Right lung (tissue), 5 donors: Measurements from ENCODE around the gene PTPN14. TPM values are rescaled to one million over a fixed set of nuclear protein-coding genes. Genes with fewer than 3 reads are reported as not detected.
A peak's percentile ranks its signal among the peaks of the same experiment; 100 is the strongest.

Experiments
- DNase-seq, 2 donors: peaks; one replicate each; pipeline ENCODE4 v3.0.0-alpha.2; 2013
- polyA plus RNA-seq, 5 donors: library from polyadenylated mRNA; unstranded; fragments of 120-200 nt; gene quantifications; one replicate each; pipeline versions ENCODE4 v1.2.1 to v1.2.3, GENCODE V29; 2013; ENCODE audit warnings: inconsistent platforms in 1 of 5, low replicate concordance in 1 of 5; ENCODE audit not compliant: insufficient read length in 5 of 5, insufficient read depth in 1 of 5

PTPN14 gene
- polyA plus RNA-seq, 5 donors: 10.3 to 16.9 (median 15.4) TPM

DNA sequence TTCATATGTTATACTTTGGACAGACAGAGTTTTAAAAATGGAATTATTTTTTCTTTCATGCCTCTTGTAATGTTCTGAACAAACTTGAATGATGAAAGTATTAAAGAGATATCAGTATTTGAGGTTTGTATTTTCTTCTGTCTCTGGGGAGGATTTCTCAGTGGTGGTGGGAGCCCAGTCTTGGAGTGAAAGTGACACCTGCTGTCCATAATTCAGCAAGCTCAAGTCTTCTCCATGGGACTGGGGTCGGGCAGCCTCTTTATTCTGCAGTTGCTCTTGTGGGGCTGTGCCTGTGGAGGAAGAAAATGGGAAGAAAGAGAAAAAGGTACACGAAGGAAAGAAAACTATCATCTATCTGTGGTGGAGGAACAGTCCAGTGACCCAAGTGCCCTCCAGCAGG is 214.4 kb downstream of the PTPN14 start:
- DNase-seq: no peak

DNA sequence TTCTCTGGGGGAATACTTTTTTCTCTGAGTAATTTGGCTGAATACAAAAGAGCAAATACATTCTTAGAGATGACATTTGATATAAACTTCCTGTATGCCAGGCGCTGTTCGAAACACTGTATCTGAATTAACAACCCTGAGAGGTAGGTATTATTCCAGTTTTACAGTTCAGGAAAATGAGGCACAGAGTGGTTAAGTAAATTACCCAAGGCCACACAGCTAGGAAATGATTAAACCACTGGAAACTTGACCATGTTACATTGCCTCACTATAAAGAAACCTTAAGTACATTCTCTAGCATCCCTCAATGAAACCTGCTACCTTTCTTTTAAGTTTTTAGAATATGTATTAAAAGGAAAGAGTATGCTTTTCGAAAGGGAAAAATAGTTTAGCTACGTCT is 215.8 kb downstream of the PTPN14 start:
- no peak for DNase-seq

DNA sequence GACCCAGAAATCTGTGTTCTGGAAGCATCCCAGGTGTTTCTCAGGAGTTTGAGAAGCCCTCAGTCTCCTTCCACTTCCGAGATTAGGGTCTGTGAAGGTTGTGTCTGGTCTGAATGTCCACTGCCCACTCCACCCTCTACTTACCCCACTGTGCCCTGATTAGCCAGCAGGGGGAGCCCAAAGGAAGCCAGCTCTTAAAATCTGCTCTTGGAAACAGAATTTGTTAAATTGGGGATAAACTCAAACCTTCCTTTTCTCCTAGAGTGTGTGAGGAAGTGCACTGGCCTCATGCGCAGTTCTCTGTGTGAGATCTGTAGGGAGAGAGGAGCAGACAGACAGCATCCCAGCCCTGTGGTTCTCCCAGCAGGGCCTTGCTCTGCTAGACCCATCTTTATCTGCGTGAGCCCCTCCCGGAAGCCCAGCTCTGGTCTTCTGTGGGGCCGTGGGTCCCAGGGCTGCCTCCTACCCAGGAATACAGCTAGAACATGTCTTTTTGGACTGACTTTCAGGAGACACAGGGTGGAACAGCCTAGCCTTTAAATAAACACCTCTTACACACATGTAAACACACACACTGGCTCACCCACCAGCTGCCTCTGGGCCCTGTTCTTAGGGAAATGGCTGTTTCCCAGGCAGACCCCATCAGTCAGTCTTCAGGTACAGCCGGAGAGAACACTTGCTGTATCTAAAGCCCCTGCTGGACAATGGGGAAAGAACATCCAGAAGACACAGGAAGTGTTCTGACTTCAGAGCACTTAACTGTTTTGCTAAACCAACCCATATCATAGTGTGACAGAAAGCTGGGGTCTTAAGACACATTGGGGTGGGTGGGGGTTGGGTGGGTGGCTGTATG is 218.2 kb downstream of the PTPN14 start:
- DNase-seq: peak in 1 of 2 donors; percentile 39

DNA sequence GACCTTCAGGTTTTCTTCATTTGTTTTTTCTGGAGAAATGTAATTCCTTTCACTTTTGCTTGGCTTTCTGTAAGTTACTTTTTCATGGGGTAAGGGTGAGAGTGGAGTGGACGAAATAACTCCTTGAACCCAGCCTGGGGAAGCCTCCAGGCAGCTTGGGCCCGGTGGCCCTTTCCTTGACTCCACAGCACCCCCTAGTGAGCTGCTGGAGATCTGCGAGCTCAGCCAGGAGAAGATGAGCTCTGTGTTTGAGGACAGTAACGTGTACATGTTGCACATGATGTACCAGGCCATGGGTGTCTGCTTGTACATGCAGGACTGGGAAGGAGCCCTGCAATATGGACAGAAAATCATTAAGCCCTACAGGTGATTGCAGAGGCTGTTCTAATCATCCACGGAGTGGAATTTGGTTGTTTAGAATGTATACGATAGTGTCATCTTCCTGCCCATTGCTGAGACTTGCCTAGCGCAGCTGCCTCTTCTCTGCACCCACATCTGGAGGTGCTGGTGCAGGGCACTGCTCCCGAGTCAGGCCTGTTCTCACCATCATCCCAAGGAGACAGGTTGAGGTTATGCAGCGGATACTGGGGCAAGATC is 219.5 kb downstream of the PTPN14 start:
- DNase-seq: no peak

DNA sequence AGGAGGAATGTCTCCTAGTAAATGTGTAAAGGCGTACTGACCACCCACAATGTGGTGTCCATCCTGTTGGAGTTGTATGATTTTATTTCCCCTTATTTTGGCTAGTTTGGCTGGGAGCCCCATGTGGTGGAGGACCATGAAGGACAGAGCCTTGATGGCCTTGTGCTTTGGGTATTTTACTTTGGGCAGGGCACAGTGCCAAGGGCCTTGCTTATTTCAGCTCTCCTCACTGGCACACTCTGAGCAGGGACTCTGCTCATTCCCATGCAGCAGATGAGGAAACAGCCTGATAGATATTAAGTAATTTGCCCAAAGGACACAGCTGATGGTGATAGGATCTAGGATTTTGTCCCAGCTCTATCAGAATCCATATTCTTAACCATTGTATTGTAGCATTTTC is 220.2 kb downstream of the PTPN14 start:
- DNase-seq: no peak

DNA sequence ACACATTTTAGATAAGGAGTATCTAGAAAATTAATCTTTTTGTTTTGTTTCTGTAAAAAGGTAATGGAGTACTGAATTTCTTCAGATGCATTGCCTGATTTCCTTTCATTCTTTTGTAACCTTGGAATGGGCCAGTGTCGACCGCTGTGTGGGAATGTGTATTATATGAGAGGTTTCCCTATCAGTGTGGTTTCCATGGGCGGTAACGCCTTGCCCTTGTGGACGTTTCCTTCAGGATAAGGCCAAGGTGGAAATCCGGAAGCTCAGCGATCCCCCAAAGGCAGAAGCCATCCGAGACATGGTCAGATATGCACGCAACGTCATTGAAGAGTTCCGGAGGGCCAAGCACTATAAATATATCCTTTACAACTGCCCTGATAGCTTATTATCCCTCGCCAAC is 220.7 kb downstream of the PTPN14 start:
- no peak for DNase-seq

DNA sequence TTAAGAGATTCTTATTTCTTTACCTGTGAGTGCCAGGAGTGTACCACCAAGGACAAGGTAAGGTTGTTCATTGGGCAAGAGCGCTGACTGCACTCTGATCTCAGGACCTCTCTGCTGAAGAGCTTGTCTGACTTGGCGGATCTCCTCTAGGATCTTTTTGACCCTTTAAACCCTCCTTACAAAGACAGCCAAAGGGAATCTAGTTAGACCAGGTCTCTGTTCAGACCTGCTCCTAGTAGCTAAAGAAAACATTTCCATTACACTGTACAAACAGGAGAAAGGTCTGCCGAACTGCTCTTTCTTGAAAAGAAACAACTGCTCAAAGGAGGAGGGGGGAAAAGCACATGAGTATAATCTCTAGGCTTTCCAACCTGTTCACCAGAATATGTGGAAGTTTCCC is 221.2 kb downstream of the PTPN14 start:
- no peak for DNase-seq

DNA sequence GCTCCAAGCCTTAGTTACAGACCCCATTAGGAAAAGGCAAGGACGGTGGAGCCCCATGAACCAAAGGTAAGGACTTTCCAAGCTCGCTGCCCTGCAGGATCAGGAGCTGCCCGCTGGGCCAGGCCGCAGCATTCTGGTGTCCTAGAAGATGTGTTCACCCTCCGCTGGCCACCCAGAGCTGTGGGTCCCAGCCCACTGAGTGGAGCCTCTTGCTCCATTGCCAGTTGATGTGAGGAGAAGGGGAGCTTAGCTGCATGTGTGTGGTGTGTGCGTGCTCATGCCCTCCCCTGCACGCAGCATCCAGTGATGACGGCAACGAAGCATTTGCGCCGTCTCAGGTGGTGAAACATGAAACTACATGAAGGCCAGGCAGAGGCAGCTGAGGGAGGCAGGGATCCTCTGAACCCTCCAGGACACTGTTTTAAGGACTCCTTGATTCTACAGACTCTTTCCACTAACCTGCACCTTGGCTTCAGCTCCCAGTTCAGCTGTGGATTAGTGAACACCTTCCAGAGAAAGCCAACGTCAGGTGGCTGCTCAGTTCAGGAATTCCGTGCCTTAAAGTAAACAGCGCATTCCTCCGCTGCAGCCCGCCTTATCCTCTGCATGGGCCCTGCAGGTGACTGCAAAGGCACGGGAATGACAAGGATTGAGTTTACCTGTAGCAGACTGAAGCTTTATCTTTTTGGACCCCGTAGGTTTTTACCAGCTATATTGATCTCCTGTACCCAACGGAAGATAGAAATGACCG is 221.8 kb downstream of the PTPN14 start:
- no peak for DNase-seq

DNA sequence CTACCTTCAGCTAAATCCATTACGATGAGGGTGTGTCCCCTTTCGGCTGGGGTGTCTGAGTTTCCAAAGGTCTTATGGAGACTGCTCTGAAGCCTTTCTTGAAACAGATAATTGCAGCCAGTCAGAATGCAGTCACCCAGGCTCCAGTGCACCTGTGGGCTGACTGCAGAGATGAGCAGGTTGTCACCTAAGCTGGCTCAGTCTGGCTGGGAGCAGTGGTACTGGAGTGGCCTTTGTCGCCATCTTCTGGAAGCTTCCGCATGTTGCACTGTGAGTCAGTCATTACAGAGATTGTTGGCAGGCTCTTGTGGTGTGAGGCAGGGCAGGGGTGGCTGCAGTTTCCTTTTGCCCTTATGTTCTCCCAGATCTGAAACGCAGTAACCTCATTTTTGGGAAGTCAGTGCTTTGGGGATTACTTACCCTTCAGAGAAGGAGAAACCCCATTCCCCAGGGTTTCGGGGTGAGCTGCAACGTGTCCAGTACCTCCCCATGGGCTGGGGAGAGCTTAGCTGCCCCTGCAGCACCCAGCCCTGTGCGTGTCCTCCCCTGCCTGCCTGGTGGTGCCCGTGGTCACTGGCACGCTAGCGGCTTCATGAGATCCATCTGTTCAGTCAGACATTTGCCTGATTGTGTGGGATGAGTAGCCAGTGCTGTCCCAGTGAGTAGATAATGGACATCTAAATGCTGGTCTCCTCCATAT is 222.5 kb downstream of the PTPN14 start:
- DNase-seq: peak; percentile 55 to 77

DNA sequence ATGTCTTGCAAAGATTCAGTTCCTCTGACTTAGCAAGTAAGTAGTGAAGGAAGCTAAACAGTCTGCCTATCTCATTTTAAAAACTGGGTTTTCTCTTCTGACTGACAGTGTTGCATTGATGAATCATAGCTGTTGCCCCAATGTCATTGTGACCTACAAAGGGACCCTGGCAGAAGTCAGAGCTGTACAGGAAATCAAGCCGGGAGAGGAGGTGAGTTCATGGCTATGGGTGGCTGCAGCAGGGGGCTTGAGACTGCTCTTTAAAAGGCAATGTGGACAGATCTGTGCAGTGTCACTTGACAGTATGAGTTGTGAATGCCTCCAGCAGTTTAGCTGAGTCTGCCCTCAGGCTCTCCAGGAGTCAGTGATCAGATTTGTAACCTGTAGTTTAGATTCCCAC is 223.9 kb downstream of the PTPN14 start:
- no peak for DNase-seq

DNA sequence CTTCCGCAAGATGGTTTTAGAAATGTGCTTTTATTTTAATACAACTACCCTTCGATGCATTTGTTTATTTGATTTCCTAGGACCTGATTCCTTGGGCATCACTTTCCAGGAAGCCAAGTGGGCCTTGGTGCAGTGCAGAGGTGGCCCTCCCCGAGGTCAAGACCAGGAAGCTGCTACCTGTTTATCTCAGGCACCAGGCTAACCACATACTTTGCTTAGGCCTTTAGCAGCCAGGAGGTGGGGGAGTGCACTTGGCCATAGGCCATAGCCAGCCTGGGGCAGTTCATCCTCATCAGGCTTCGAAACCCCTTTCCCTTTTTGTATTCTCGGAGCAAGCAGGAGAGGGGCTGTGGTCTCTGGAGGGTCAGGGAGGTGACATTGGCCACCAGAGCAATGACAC is 225.0 kb downstream of the PTPN14 start:
- no peak for DNase-seq

DNA sequence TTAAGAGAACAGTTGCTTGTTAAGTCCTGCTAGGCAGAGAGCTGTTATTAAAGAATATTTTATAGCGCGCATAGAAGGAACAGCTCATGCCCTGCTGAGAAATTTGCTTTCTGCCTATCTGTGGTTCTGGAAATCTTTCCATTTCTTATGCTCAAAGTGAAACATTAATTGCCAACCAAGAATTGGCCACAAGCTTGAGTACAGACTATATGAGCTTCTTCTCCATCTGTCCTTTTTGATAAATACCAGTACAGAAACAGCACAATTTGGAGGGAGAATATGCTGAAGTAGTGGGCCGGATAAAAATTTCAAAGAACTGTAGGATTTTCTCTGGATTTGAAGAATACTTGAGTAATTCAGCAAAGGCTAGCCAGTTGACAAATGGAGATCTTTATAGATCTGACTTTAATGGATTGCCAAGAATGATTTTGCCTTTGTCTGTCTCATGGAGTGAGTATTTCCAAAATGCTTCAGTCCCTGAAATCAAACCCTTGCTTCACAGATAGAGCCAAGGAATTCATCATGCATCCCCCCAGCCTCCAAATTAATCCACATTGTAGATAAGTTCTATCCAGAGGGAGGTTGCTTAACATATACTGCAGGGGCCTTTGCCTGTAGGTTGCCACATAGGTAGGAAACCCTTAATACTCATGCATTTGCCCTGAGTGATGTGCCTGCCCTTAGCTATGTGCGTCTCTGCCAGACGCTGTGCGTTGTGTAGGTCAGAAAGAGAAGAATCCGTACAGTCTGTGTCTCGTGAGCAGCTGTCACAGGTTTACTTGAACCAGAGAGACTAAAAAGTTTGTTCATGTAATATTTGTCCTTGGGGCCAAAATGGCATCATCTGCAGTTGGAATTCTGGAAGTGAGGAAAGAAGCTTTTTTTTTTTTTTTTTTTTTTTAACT is 226.3 kb downstream of the PTPN14 start:
- no peak for DNase-seq

DNA sequence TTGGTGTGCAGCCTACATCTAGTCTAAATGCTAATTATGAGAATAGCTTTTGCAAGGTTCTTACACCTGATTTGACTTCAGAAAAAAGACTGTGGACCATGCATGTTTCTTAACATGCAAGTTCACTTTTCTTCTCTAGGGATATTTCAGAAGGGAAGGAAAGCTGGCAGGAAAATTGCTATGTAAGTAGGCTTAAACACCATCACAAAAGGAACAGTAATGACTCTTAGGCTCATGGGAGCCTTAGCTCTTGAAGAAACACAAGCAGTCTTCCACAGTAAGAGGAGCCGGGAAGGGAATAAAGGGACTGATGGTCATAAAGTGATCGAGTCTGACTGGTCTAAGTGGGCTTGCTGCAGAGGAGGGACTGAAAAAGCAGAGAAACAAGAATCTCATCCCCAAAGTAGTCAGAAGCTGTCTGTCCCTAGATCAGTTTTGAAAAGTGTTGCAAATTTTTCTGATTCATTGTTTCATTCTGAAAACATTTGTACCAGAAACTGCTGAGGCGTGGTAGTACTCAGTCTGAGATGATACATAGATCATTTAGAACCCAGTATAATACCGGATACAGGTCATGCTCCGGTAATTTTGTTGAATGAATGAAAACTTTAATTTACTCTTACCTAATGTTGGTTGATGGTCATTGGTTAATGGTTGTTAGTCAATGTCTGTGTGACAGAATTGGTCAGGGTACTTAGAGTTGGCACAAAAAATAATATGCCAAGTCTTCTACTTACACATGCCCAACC is 229.5 kb downstream of the PTPN14 start:
- DNase-seq: no peak

DNA sequence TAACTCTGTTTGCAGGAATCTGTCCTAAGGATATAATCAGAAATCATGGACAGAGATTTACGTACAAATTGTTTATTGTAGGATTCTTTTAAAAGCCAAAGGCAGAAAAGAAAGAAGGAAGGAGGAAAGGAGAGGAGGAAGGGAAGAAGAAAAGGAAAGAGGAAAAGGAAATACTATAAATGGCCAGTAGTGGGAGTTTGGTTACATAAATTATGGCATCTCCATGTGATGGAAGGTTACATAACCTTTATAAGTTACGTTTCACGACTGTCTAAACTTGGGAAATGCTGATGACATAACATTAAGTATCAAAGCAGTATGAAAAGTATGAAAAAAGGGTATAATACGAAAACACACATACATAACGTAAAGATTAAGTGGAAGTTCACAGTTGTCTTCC is 231.5 kb downstream of the PTPN14 start:
- no peak for DNase-seq

DNA sequence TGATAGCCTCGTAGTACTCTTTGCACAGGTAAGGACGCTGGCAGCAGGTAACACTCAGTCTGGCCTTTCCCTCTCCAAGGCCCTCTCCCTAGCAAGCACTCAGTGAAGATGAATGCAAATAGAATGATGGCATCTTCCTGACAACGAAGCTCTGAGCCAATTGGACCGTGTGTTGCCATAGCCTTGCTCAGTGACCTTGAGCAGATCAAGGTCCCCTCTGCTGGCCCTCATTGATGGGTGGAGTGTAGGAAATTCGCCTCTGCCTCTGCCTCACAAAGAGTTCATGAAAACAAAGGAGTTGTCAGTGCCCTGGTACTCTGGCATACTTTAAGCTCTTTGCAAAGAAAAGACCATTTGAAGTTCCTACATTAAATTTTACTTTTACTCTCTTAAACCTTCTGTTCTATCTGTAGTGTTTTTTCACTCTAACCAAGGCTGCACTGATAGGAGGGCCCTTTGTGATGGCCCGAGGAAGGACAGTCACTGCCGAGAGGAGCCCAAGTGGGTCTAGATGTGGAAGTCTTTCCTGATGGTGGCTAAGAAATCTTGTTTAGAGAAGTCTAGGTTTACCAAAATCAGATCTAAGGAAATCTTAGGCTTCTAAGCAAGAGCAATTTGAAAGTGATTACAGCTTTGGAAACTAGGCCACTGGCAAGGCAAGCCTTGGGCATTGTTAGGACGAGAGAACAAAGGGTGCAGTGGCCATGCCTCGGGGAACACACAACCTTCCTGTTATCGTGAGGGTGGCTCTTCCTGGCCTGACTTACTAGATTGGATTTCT is 232.3 kb downstream of the PTPN14 start:
- DNase-seq: no peak

DNA sequence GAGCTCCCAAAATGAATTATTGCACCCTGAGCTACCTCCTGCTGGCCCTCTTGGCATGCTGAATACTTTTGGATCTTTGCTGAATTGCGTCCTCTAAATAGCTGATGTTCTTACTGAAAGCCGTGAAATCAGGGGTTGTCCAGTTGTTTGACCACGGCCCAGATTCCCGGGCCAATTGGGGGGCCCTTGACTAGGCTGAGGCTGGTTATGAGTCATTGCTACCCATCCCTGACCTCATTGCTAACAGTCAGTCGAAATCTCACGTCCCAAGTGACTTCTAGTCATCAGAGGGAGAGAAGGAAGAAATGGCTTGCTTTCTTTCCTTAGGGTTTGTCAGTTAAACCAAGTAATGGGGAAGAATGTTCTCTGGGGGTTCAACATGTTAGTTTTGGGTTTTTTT is 233.0 kb downstream of the PTPN14 start:
- no peak for DNase-seq

DNA sequence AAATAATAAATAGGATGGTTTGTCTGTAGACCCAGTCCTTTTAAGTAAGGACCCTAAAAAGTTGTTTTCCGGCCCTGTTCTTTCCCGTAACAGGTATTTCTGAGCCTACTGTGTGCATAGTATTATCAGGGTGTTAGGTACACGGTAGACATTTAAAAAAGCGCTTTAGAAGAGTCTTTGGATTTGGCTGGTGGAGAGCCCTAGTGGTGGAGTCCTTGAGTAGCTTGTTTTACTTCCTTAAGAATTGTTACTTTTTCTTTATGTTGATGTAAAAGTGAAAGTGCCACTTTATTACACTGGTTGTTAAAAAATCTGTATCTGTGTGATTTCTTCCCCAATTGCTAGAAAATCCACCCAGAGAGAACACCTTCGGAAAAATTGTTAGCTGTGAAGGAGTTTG is 233.7 kb downstream of the PTPN14 start:
- no peak for DNase-seq

DNA sequence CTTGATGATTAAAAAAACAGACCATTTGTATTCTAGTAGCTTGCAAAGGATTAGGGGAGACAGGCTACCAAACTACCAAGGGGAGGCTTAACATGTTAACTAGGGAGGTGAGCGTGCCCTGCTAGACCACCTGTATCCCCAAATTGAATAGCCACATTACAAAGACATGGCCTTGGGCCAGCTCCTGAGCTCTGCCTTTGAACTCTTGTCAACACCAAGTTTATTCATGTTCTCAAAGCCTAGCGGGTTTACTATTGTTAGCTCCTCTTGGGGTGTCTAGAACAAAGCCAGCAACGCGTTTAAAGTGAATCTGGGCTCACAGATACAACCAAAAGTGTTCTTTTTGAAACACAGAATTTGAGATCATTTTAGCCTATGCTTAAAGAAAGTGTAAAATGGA is 234.1 kb downstream of the PTPN14 start:
- no peak for DNase-seq

DNA sequence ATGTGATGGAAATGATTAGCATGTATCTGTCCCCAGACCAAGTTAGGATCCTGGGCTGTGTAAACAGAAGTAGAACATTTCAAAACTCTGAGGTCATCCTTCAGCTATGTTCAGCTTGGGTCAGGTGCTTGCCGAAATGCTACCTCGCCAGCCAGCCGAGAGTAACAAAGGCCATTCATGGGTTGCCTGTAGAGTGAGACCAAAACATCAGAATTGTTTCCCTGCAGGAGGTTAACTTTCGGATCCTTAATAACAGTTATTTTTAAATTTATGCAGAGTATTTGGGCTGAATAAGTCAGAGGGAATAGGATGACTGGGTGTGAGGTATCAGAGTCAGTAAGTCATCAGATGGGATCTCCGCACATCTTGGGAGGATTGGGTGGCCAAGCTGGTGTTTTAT is 234.8 kb downstream of the PTPN14 start:
- DNase-seq: no peak
